ENCODE measurements around the gene ARAP3. TPM values are rescaled to one million over a fixed set of nuclear protein-coding genes. Genes with fewer than 3 reads are reported as not detected.

ARAP3 gene
- total RNA-seq, 1 experiment from 2014 or later, result 27.6 TPM

GRCh38 chr5:141680751-141681201 is 1.3 kb downstream of the ARAP3 start:
- no peak overlapping the region for H2BK120ac ChIP-seq (ENCODE audit: low read depth, low read length, poor library complexity, severe bottlenecking)
- H2BK5ac ChIP-seq (ENCODE audit: insufficient read length, low read length), result no peak overlapping the region
- H4K20me1 ChIP-seq (ENCODE audit: control insufficient read depth, insufficient read depth, insufficient read length), result no peaks in the 10 kb centered on the region
- no peak overlapping the region for H3K23ac ChIP-seq (ENCODE audit: insufficient read length, low read depth, low read length)
- H2BK20ac ChIP-seq (ENCODE audit: low read depth, low read length, poor library complexity, severe bottlenecking), result no peak overlapping the region
- no peak overlapping the region for H2BK12ac ChIP-seq (ENCODE audit: insufficient read length, low read depth, low read length)
- no peak overlapping the region for H3K9ac ChIP-seq (ENCODE audit: extremely low read depth, insufficient read length, low read length)
- no peak overlapping the region for H4K91ac ChIP-seq (ENCODE audit: insufficient read length, low read depth, low read length)
- Mint-ChIP-seq H3K4me3 (peak overlapping the region; percentile 76 to 83), H3K4me1 (peaks cover 36 to 39% of the 10 kb centered on the region in 2 experiments), H3K27ac (peak overlapping the region in 2 of 3 experiments; percentile 93 to 96; a peak in 5 of 7 replicates), H3K27me3 (ENCODE audit: low read depth) (no peaks in the 10 kb centered on the region; the same call in 1 of the 2 replicates), H3K36me3 (ENCODE audit: insufficient read depth in 1 of 3, low read depth in 3 of 3) (peaks cover 20 to 22% (median 22%) of the 10 kb centered on the region in 3 experiments), H3K9me3 (peaks cover 0 to 4% of the 10 kb centered on the region in 2 experiments; a peak in 1 of 5 replicates)
- no peak overlapping the region for H2BK15ac ChIP-seq (ENCODE audit: low read depth, low read length)
- no peak overlapping the region for H2AK5ac ChIP-seq (ENCODE audit: insufficient read length, low read length)
- peaks cover 4% of the 10 kb centered on the region; the same call in 1 of the 2 replicates for H3K4me1 ChIP-seq (ENCODE audit: insufficient read depth, low read length)
- H3K27ac ChIP-seq (ENCODE audit: insufficient read length, low read depth, low read length), result peak overlapping the region; percentile 7
- TF ChIP-seq, protein P1, sequence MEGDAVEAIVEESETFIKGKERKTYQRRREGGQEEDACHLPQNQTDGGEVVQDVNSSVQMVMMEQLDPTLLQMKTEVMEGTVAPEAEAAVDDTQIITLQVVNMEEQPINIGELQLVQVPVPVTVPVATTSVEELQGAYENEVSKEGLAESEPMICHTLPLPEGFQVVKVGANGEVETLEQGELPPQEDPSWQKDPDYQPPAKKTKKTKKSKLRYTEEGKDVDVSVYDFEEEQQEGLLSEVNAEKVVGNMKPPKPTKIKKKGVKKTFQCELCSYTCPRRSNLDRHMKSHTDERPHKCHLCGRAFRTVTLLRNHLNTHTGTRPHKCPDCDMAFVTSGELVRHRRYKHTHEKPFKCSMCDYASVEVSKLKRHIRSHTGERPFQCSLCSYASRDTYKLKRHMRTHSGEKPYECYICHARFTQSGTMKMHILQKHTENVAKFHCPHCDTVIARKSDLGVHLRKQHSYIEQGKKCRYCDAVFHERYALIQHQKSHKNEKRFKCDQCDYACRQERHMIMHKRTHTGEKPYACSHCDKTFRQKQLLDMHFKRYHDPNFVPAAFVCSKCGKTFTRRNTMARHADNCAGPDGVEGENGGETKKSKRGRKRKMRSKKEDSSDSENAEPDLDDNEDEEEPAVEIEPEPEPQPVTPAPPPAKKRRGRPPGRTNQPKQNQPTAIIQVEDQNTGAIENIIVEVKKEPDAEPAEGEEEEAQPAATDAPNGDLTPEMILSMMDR (conservative IDR thresholded peaks at IDR 0.05), result no peak
- no peak overlapping the region for H3K56ac ChIP-seq (ENCODE audit: insufficient read length, low read depth, low read length)
- DNase-seq, result peak; percentile 97
- no peak overlapping the region for H4K8ac ChIP-seq (replicated peaks; ENCODE audit: insufficient read length, low read depth, low read length)
- H2AFZ ChIP-seq (ENCODE audit: low read length), result no peak overlapping the region
- peaks cover 13% of the 10 kb centered on the region for H3K23me2 ChIP-seq (ENCODE audit: insufficient read length, low read depth, low read length, poor library complexity, severe bottlenecking)
- no peaks in the 10 kb centered on the region for H3K79me1 ChIP-seq (ENCODE audit: insufficient read depth, low read depth, low read length, poor library complexity, severe bottlenecking)
- no peak overlapping the region for H3K4ac ChIP-seq (ENCODE audit: low read depth, low read length)
- no peak overlapping the region for H4K5ac ChIP-seq (ENCODE audit: insufficient read length, low read depth, low read length)
- H3K4me2 ChIP-seq (ENCODE audit: insufficient read depth, insufficient read length, low read length), result peak overlapping the region; percentile 62
- no peak overlapping the region for H3K14ac ChIP-seq (ENCODE audit: insufficient read depth, low read length)
- H3K27me3 ChIP-seq (ENCODE audit: insufficient read depth, low read length), result no peaks in the 10 kb centered on the region
- no peak overlapping the region for H3T11ph ChIP-seq (ENCODE audit: low read length)
- WGBS (ENCODE audit: extremely low coverage, insufficient read length, low lambda C conversion rate), result no CpG with 5 or more reads among the region's 6 CpGs
- no peaks in the 10 kb centered on the region for H3K79me2 ChIP-seq (ENCODE audit: insufficient read depth, low read length)
- no peaks in the 10 kb centered on the region for H3K9me3 ChIP-seq (ENCODE audit: control insufficient read depth, low read depth, low read length)
- no peak overlapping the region for H3K18ac ChIP-seq (ENCODE audit: insufficient read length, low read depth, low read length)

Measured in H9 (cell line).